DMS79 treated with DMSO at 0.1 percent for 48 hours (cell line): ENCODE data around the gene COG6.

Experiments
- DNase-seq: peaks from one replicate; lab custom pipeline; 2025; lab: John Stamatoyannopoulos, UW

The COG6 gene

DNA sequence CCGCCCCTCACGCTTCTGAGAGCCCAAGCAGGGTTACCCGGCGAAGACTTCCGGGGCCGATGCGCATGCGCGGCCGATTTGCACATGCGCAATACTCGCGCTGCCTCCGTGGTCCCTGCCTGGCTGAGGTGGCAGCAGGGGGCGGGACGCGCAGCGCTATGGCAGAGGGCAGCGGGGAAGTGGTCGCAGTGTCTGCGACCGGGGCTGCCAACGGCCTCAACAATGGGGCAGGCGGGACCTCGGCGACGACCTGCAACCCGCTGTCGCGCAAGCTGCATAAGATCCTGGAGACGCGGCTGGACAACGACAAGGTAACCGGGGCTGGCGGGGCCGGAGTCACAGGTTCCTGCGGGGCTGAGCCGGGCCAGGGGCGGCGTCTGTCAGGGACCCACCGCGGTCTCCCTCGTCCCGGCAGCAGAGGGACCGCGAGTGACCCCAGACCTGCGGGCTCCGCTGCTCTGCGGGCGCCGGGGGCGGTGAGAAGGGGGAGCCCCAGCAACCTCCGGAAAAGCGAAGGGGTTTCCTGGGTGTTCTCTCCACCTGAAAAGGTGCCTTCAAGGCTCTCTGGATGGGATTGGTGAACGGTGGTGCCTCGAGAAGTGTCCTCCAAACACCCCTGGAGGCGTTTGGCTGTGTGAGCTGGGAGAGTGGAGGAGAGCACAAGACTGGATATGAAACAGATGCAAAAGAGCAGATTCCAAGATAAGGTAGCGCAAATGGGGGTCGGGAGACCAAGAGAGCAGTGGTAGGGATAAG is at the start of gene COG6:
Gene COG6 (plus strand): TSS at position 94 of the 756 bp plus-strand sequence. CDS start 65 bp downstream, at position 159.
- peak; percentile 82 for DNase-seq

DNA sequence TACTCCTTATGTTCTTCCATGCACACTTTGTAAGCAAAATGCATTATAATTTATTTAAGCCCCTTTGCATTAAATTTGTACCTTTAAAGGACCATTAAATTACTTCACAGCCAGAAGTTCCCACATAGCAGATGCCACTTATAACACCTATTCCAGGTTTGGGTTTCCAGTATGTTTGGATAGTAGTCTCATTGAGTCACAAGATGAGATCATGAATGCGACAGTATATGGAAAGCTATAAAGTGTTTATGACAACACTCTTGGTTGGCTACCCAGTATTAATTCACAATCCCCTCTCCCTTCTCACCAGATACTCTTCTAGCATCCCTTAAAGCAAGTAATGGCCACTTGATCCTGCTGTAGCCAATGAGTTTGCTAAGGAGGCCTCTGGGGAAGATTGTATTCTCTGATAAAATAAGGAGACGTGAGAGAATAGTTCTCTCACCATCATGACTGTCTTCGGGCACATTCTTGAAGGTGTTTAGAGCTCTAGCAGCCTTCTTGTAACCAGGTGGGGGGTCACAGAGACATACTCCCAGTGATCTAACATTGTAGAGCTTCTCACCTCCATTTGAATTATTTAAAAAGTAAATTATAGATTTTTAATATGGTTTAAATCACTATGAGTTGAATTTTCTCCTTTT is 49.7 kb upstream of the COG6 start:
- no peak for DNase-seq

DNA sequence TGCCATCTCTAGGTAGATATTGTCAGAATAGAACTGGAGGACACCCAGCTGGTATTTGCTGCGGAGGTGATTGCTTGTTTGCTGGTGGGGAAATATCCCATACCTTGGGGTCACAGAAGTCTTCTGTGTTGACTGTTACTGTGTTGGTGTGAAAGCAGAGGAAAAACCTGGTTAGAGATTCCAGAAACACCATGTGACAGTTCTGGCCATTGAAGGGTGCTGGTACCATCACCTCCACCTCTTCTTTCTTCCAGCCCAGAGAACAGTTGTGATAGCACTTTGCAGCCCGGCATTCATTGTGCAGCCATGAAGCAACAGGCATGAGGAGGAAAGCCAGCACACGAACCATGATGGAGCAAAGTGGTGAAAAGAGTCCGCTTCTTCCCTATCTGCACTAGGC is 47.6 kb upstream of the COG6 start:
- DNase-seq, result no peak

DNA sequence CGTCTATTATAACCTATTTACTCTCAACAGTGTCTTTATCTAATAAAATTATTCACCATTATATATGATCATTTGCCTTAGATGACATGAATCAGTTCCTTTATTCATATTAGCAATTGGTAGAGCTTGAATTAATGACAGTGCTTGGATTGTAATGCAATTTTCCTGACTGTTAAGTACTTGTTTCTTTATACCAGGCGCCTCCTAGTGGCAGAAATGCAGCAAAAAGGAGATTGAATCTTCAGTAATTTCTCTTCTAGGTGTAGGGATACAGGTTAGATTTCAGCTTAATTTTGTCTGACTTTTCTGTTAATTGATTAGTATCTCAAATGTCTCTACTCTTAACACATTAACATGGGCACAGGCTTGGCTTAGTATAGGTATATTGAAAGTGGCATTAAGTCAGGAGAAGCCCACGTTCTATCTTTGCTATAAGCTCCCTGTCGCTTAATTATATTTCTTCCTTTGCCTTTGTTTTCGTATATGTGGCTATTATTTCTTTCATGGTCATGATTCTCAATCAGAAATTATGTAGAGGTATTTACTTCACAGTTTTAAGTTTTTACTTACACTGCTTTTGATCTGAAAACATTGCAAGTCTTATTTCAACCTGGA is 43.3 kb upstream of the COG6 start:
- DNase-seq, result peak; percentile 59

DNA sequence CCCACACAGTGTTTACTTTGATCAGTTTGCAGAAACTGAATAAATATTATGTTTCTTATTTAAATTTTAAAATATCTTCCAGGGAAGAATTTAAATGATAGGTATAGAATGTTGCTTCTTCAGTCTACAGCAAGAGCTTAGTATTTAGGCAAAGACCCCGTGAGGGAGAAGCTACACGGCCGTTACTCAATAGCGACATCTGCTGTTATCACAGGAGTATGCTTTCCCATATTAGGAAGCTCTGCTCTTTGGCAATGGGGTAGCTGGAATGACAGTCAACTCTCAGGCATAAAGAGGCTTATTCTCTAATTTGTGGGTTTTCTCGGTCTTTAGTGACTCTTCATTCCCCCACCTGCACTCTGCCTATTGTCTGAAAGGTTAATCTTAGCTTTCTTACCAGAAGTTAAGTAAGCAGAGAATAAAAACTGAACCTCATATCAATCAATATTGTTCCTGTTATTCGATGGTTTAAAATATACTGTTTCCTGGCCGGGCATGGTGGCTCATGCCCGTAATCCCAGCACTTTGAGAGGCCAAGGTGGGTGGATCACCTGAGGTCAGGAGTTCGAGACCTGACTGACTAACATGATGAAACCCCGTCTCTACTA is 39.3 kb upstream of the COG6 start:
- peak; percentile 62 for DNase-seq

DNA sequence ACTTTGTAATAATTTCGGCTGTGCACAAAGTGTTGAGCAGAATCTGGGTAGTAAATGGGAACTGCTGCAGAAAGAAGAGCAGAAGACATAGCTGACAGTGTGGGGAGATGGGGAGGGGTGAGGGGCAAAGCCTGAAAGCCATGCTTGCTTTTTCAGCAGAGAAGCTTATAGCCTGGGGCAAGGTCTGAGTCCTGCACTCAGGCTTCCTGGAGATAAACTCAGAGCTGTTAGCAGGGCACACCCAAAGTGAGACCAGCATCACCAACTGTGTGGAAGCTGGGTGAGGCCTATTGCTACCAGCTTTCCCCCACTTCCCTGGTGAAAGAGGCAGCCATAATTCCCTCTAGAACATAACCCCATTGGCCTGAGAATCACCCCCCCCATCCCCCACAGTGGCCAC is 36.9 kb upstream of the COG6 start:
- DNase-seq, result no peak

DNA sequence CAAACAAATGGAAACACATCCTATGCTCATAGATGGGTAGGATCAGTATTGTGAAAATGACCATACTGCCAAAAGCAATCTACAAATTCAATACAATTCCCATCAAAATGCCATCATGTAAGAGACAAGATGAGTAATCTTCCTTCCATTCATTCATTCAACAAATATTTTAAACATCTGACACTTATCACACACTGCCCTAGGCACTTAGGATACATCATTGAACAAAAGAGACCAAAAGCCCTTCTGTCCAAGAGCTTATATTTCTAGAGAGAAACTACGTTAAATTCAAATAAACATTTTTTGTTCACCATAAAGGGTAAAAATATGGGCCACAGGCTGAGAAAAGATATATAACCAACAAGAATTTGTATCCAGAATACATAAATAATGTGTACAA is 32.0 kb upstream of the COG6 start:
- no peak for DNase-seq

DNA sequence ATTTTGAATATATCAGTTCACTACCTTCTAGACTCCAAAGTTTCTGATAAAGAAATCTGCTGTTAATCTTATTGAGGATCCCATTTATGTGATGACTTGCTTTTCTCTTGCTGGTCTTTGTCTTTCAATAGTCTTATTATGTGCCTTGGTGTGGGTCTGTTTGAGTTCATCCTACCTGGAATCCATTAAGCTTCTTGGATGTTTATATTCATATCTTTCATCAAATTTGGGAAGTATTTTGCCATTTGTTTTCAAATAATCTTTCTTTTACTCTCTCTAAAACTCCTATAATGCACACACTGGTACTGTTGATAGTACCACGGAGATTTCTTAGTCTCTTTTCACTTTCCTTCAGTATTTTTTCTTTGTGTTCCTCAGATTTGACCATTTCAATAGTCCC is 24.2 kb upstream of the COG6 start:
- no peak for DNase-seq

DNA sequence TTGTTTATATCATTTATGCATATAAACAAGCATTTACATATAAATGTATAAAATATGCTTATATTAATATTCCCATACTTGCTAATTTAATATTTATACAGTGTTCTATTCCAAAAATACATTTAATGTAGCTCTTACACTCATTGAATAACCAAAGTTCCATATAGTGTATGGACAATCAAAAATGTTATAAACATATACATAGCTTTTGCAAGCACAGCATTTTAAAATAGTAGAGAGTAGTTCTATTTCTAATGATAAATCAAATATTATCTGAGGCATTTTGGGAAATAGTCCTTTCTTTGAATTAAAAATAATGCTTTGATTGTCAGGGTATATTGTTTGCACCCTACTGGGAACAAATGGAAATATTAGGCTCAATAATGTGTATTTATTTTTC is 22.5 kb upstream of the COG6 start:
- no peak for DNase-seq

DNA sequence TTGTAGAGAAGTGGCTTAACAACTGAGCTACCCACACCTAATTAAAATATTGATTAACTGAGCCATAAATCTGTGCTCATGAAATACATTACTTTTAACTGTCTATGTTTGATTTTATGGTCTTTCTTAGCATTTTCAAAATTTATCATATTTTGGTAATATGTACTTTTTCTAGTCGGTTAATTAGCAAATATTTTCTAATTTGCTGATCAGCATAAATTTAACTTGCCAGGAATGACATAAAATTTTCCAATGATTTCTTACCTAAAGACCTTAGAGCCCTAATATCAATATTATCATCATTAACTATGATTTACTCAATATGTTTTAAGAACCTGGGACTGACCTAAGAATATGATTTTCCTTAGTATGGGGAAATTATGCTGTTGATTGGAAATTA is 19.9 kb upstream of the COG6 start:
- DNase-seq, result no peak

DNA sequence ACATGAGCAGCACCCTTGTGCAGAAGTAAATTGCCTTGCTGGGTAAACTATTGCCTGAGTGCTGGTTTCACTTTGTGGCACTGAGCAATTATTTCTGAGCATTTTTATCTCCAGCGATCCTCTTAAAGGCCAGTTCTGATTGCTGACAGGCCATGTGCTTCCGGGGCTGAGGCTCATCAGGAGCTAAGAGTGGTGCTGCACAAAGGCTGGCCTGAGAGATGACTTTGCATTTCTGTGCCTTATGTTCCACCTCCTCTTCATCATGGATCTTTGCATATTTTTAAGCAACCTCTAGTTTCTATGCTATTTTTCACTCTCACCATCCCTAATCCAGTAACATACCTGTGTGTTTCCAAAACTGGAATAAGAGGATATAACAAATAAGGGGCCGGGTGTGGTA is 17.6 kb upstream of the COG6 start:
- no peak for DNase-seq

DNA sequence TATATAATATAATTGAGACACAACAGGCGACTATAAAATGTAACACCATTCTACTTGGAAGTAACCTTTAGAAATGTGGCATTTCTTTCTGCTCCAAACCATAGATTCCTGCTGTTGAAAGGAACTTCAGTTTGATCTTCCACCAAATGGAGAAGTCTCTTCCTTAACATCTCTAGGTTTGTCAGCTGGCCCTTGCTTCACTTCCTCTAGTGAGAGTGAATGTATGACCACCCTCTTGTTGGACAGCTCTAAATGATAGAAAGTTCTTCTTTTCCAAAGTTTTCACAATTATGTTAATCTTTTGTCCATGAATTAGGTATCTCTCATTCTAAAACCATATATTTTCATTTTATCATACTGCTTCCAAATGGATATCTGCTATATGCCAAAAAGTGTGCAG is 13.8 kb upstream of the COG6 start:
- DNase-seq, result no peak

DNA sequence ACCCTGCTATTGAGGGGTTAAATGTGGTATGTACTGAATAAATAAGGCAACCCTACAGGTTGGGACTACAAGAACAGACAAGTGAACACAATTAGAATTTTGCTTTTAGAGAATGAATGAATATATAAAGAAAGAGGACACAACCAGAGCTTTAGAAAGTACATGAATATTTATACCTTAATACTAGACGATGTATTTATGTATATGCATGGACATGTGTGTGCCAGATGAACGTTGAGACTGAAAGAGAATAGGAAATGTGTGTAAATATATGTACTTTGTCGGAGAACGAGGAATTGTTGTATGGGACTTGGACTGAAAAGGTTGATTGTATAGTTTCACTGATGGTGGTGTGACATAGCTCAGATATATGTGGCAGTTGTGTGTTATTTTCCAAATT is 9.3 kb upstream of the COG6 start:
- DNase-seq, result no peak

DNA sequence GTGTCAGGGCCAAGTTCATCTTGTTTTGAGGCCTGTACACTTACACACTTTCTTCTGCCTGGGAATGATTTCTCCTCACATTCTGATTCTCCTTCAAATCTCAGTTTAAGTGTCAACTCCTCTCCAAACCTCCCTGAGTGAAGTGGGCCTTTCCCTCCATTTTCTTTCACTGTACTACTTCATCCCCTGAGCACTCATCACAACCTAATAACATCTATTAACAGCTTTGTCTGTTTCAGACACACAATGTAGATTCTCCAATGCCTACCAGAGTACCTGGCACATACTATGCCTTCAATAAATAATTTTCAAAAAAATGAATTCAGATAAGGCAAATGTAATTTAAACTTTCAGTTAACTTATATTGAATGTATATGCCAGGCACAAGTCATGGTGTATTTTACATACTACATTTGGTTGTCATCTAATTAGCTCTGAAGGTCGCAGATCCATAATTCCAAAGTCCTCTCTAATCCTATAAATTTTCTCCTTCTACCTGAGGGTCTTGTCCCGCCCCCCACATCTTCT is 357 bp upstream of the COG6 start:
- no peak for DNase-seq

DNA sequence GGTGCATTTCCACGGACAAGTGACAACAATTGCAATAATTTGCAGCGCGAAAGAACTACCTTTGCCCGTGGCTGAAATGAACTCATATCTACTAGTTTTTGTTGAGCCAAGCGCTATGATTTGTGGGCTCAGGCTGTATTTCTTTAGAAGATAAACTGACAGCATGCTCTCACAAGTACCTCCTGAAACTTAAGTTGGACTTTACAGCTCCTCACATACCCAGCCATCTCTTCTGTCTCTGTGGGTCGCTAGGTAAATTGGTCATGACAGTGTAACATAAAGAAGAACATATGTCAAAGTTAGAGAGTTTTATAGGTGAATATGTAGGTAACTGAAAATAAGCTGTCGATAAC is 839 bp downstream of the COG6 start:
- DNase-seq, result peak; percentile 17

DNA sequence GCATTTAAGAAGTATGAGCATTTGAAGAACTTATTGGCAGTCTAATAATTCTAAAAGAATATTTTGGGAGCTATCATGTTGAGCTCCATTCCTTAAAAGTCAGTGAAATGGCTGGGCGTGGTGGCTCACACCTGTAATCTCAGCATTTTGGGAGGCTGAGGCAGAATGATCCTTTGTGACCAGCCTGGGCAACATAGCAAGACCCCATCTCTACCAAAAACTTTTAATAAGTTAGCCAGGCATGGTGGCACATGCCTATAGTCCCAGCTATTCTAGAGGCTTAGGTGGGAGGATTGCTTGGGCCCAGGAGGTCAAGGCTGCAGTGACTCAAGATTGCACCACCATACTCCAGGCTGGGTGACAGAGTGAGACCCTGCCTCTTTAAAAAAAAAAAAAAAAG is 8.0 kb downstream of the COG6 start:
- DNase-seq, result no peak

DNA sequence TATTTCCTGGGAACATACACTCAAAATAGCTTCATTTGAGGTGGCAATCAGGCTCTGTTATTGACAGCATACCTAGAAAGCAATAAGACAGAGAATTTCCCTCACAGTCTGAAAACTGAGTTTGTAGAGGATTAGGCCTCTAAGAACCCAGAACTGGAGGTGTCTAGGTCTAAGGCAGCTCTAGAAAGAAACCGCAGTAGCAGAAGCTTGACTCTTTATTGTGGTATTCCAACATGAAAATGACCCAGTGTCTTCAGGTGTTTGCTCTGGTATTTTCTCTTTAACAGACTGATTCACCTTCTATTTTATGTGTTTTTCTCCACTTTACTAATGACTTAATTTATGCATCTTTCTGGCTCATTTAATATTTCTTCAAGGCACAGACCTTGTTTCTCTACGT is 8.5 kb downstream of the COG6 start:
- no peak for DNase-seq

DNA sequence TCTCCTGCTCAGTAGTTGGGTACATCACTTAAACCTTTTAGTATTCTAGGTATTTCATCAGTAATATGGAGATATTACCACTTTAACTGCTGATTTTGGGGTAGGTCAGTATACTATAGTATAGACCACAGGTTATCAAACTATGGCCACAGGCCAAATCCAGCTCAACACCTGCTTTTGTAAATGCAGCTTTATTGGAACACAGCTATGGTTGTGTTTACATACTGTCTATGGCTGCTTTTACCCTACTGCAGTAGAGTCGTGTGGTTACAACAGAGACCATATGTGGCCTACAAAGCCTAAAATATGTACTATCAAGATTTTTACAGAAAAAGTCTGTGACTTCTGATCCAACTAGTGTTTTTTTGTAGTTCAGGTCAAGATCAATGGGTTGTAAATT is 10.3 kb downstream of the COG6 start:
- no peak for DNase-seq

DNA sequence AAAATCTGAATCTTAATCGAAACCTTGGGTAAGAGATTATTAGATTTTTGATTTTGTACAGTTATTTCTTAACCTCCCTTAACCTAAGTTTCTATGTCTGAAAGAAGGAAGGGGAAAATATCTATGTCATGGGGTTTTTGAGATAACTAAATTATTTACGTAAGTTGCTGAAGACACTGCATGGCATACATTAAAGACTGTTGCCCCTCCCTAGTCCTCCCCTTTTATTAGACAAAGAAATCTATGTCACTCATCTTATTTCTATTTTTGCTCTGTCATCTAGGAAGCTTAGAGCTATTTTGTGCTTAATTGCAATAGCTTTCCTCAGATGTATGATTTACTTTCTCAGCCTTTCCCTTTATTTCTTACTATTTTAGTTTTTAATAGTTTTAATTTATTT is 15.0 kb downstream of the COG6 start:
- no peak for DNase-seq

DNA sequence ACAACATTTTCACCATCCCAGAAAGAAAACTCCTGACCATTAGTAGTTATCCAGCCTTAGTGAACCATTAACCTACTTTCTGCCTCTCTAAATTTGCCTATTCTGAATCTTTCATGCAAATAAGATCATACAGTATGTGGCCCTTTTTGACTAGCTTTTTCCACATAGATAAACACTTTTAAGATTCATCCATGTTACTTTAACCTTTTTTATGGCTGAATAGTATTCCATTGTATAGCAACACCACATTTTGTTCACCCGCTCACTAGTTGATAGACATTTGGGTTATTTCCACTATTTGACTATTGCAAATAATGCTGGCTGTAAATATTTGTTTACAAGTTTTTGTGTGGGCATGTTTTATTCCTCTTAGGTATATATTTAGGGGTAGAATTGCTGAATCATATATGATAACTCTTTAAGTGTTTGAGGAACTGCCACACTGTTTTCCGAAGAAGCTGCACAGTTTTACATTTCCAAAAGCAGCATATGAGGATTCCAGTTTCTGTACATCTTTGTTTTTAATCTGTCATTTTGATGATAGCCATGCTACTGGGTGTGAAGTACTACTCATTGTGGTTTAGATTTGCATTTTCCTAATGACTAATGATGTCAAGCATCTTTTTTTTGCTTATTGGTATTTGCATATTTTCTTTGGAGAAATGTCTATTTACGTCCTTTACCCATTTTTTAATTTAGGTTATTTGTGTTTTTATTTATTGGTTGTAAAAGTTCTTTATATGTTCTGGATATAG is 17.1 kb downstream of the COG6 start:
- DNase-seq, result no peak

DNA sequence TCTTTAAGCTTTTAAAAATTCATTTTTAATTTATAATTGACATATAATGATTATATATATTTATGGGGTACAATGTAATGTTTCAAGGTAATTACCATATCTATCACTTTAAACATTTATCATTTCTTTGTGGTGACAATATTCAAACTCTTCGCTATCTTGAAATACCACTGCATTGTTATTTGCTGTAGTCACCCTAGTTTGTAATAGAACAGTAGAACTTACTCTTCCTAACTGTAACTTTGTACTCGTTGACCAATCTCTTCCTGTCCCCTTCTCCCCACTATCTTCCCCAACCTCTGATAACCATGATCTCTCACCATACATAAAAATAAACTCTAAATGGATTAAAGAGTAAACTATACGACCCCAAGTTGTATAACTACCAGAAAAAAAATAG is 20.4 kb downstream of the COG6 start:
- DNase-seq, result no peak

DNA sequence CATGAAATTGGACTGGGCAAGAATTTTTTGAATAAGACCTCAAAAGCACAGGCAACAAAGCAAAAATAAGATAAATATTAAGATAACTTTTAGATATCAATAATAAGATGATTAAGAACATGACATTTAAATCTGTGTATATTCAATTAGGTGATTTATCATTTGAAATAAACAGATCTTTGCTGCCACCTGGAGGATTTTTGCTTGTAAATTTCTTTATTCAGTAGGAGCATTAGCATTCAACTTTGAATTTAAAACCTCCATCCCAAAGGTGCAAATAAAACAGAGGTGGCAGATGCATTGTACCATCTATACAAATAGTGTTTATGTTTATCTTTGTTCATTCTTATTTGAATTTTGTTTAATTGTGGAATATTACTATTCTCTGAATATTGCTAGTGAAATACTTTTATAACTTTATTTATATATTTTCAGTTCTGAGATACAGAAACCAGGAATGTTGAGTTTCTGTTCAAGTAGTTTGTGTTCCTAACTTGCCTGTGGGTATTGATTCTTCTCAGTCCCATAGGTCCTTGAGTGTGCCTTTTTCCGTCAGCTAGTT is 20.9 kb downstream of the COG6 start:
- peak; percentile 20 for DNase-seq
